GM18951 (cell line): ENCODE measurements around the gene GPD1L.

Source experiments
- POLR2A ChIP-seq: IDR thresholded peaks from 4 replicates; pipeline ENCODE4 v1.6.1; 2011; ENCODE audit warnings: mild to moderate bottlenecking; ENCODE audit not compliant: insufficient read length, insufficient read depth; ENCODE audit errors: extremely low read depth
- in situ Hi-C: fragments of 300-500 bp; cut with MboI; formaldehyde crosslinking; loops from one replicate; pipeline ENCODE4 v1.12.0; 2022; ENCODE audit warnings: low sequenced_read_pairs, mixed read lengths, inconsistent platforms; ENCODE audit not compliant: unreplicated experiment

The GPD1L gene

GRCh38 chr3:32155117-32155516, 48.7 kb downstream of the GPD1L start:
- in situ Hi-C loops: no loop called here
- TF ChIP-seq POLR2A: no peak

GRCh38 chr3:32157600-32158264, 51.3 kb downstream of the GPD1L start:
- in situ Hi-C loops: no loop called here

GRCh38 chr3:32160706-32161214, 54.3 kb downstream of the GPD1L start:
- TF ChIP-seq POLR2A: no peak
- in situ Hi-C loops: no loop called here

More at GRCh38 chr3:32157600-32158264, 51.3 kb downstream of the GPD1L start:
- no peak for TF ChIP-seq POLR2A

- in situ Hi-C loops: no loop called here
- no peak for TF ChIP-seq POLR2A
Observed at GRCh38 chr3:32165442-32165841, 59.0 kb downstream of the GPD1L start.

GRCh38 chr3:32166654-32167053, 60.2 kb downstream of the GPD1L start:
- in situ Hi-C loops: no loop called here

GRCh38 chr3:32172420-32172819, 66.0 kb downstream of the GPD1L start:
- in situ Hi-C loops: no loop called here
- no peak for TF ChIP-seq POLR2A

More at GRCh38 chr3:32166654-32167053, 60.2 kb downstream of the GPD1L start:
- TF ChIP-seq POLR2A: no peak

- in situ Hi-C loops: loop anchor here (25.0 kb wide), 1 partner anchor 462 kb away; no protein-coding TSS in a partner anchor
- TF ChIP-seq POLR2A: no peak
Observed at GRCh38 chr3:32175607-32176197, 69.3 kb downstream of the GPD1L start.

- in situ Hi-C loops: loop anchor here (25.0 kb wide), 1 partner anchor 460 kb away; no protein-coding TSS in a partner anchor
- TF ChIP-seq POLR2A: no peak
Observed at GRCh38 chr3:32176989-32177701, 70.7 kb downstream of the GPD1L start.

GRCh38 chr3:32177702-32178198, 71.3 kb downstream of the GPD1L start:
- in situ Hi-C loops: loop anchor here (25.0 kb wide), 1 partner anchor 460 kb away; no protein-coding TSS in a partner anchor
- no peak for TF ChIP-seq POLR2A

- no peak for TF ChIP-seq POLR2A
- in situ Hi-C loops: loop anchor here (25.0 kb wide), 1 partner anchor 457 kb away; no protein-coding TSS in a partner anchor
Observed at GRCh38 chr3:32180141-32180784, 73.8 kb downstream of the GPD1L start.

- in situ Hi-C loops: loop anchor here (25.0 kb wide), 1 partner anchor 456 kb away; no protein-coding TSS in a partner anchor
- TF ChIP-seq POLR2A: no peak
Observed at GRCh38 chr3:32181365-32181764, 74.9 kb downstream of the GPD1L start.

GRCh38 chr3:32181796-32182195, 75.4 kb downstream of the GPD1L start:
- TF ChIP-seq POLR2A: no peak
- in situ Hi-C loops: loop anchor here (25.0 kb wide), 1 partner anchor 456 kb away; no protein-coding TSS in a partner anchor
